HG02642 (cell line): Measurements from ENCODE around the gene GM2A.
A peak's percentile ranks its signal among the peaks of the same experiment; 100 is the strongest.
"Not testable (repeated sequence)": the region's sequence is repeated elsewhere in the genome, so short reads cannot be mapped to it uniquely, and the experiment has no call there.

ENCODE experiments used
- ATAC-seq: cut with Tn5 transposase; IDR thresholded peaks from one replicate; pipeline ENCODE4 v1.9.1; 2021; ENCODE audit warnings: mild to moderate bottlenecking; ENCODE audit not compliant: unreplicated experiment, poor library complexity

GM2A gene

GRCh38 chr5:151250346-151251000, 2.5 kb upstream of the GM2A start:
- no peak for ATAC-seq

GRCh38 chr5:151251001-151251551, 1.9 kb upstream of the GM2A start:
- ATAC-seq: no peak

- ATAC-seq: no peak
Measured at GRCh38 chr5:151251621-151252020, 1.4 kb upstream of the GM2A start.

GRCh38 chr5:151253605-151253950, 593 bp downstream of the GM2A start:
- no peak for ATAC-seq

GRCh38 chr5:151254556-151254955, 1.6 kb downstream of the GM2A start:
- ATAC-seq: no peak

- not testable (repeated sequence) for ATAC-seq
Measured at GRCh38 chr5:151254990-151255389, 2.0 kb downstream of the GM2A start.

GRCh38 chr5:151255621-151256286, 2.8 kb downstream of the GM2A start:
- peak; percentile 38 for ATAC-seq

GRCh38 chr5:151257731-151258181, 4.8 kb downstream of the GM2A start:
- peak; percentile 26 for ATAC-seq

GRCh38 chr5:151258201-151258611, 5.2 kb downstream of the GM2A start:
- no peak for ATAC-seq

- ATAC-seq: no peak
Measured at GRCh38 chr5:151258816-151259215, 5.8 kb downstream of the GM2A start.

- no peak for ATAC-seq
Measured at GRCh38 chr5:151259931-151260330, 6.9 kb downstream of the GM2A start.

- ATAC-seq: no peak
Measured at GRCh38 chr5:151262532-151262931, 9.5 kb downstream of the GM2A start.

GRCh38 chr5:151264113-151264512, 11.1 kb downstream of the GM2A start:
- ATAC-seq: peak; percentile 64

- ATAC-seq: no peak
Measured at GRCh38 chr5:151267491-151268260, 14.7 kb downstream of the GM2A start.

- peak; percentile 93 for ATAC-seq
Measured at GRCh38 chr5:151270599-151270998, 17.6 kb downstream of the GM2A start.

- no peak for ATAC-seq
Measured at GRCh38 chr5:151271336-151271735, 18.4 kb downstream of the GM2A start.

- ATAC-seq: no peak
Measured at GRCh38 chr5:151274666-151275065, 21.7 kb downstream of the GM2A start.

GRCh38 chr5:151275803-151276202, 22.8 kb downstream of the GM2A start:
- ATAC-seq: no peak

- ATAC-seq: no peak
Measured at GRCh38 chr5:151278845-151279244, 25.9 kb downstream of the GM2A start.

GRCh38 chr5:151280443-151280842, 27.5 kb downstream of the GM2A start:
- no peak for ATAC-seq

GRCh38 chr5:151281001-151281639, 28.1 kb downstream of the GM2A start:
- ATAC-seq: no peak
